ENCODE results near the gene POM121C.
"Not testable (repeated sequence)": the region's sequence is repeated elsewhere in the genome, so short reads cannot be mapped to it uniquely, and the experiment has no call there.

GRCh38 chr7:75449946-75450345 lies 36.2 kb downstream of the POM121C start:
- not testable (repeated sequence) for TF ChIP-seq EZH2 (IDR thresholded peaks at IDR 0.05; ENCODE audit: insufficient read depth, low read length); CTCF (IDR thresholded peaks at IDR 0.05; ENCODE audit: insufficient read depth, low read depth, low read length)
